ENCODE results near the gene CERKL. TPM values are rescaled to one million over a fixed set of nuclear protein-coding genes. Genes with fewer than 3 reads are reported as not detected.
"Not testable (repeated sequence)": the region's sequence is repeated elsewhere in the genome, so short reads cannot be mapped to it uniquely, and the experiment has no call there.

Gene CERKL
- not detected in 2 replicates for total RNA-seq

GRCh38 chr2:181656450-181657291 lies at the start of gene CERKL:
Gene CERKL, minus strand, starts transcription at chr2:181657105. Its CDS starts 99 bp downstream, at chr2:181657006.
- DNase-seq (ENCODE audit: extremely low read depth, low read depth, low spot score), result no peak

GRCh38 chr2:181702519-181702918 lies 45.6 kb upstream of the CERKL start:
- DNase-seq (ENCODE audit: extremely low read depth, low read depth, low spot score), result not testable (repeated sequence)

GRCh38 chr2:181698223-181698622 lies 41.3 kb upstream of the CERKL start:
- DNase-seq (ENCODE audit: extremely low read depth, low read depth, low spot score), result no peak

- no peak for DNase-seq (ENCODE audit: extremely low read depth, low read depth, low spot score)
Observed at GRCh38 chr2:181697571-181697970, 40.7 kb upstream of the CERKL start.

GRCh38 chr2:181697126-181697525 lies 40.2 kb upstream of the CERKL start:
- DNase-seq (ENCODE audit: extremely low read depth, low read depth, low spot score), result no peak

GRCh38 chr2:181694271-181694670 lies 37.4 kb upstream of the CERKL start:
- no peak for DNase-seq (ENCODE audit: extremely low read depth, low read depth, low spot score)

- DNase-seq (ENCODE audit: extremely low read depth, low read depth, low spot score), result no peak
Observed at GRCh38 chr2:181690860-181691259, 34.0 kb upstream of the CERKL start.

- DNase-seq (ENCODE audit: extremely low read depth, low read depth, low spot score), result no peak
Observed at GRCh38 chr2:181686576-181687185, 29.8 kb upstream of the CERKL start.

- DNase-seq (ENCODE audit: extremely low read depth, low read depth, low spot score), result no peak
Observed at GRCh38 chr2:181685150-181685688, 28.3 kb upstream of the CERKL start.

- no peak for DNase-seq (ENCODE audit: extremely low read depth, low read depth, low spot score)
Observed at GRCh38 chr2:181684454-181685149, 27.7 kb upstream of the CERKL start.

- no peak for DNase-seq (ENCODE audit: extremely low read depth, low read depth, low spot score)
Observed at GRCh38 chr2:181683518-181684453, 26.9 kb upstream of the CERKL start.

- DNase-seq (ENCODE audit: extremely low read depth, low read depth, low spot score), result no peak
Observed at GRCh38 chr2:181682795-181683517, 26.1 kb upstream of the CERKL start.

- DNase-seq (ENCODE audit: extremely low read depth, low read depth, low spot score), result no peak
Observed at GRCh38 chr2:181682026-181682789, 25.3 kb upstream of the CERKL start.

- DNase-seq (ENCODE audit: extremely low read depth, low read depth, low spot score), result no peak
Observed at GRCh38 chr2:181680937-181681811, 24.3 kb upstream of the CERKL start.

- DNase-seq (ENCODE audit: extremely low read depth, low read depth, low spot score), result no peak
Observed at GRCh38 chr2:181680055-181680936, 23.4 kb upstream of the CERKL start, which contains the start of gene NEUROD1. Gene NEUROD1, minus strand, starts transcription at chr2:181680517. Its CDS starts 1,657 bp downstream, at chr2:181678860.

GRCh38 chr2:181679544-181679979 lies 22.7 kb upstream of the CERKL start:
- no peak for DNase-seq (ENCODE audit: extremely low read depth, low read depth, low spot score)
